GM12878 (cell line): ENCODE measurements around the gene IRF8. TPM values are rescaled to one million over a fixed set of nuclear protein-coding genes. Genes with fewer than 3 reads are reported as not detected.

Experiments used
- CEBPZ ChIP-seq: fragments of 150-350 bp; IDR thresholded peaks from 2 replicates; pipeline ENCODE4 v1.6.1; 2016; ENCODE audit warnings: low read depth, low read length
- DPF2 ChIP-seq: fragments of 450-650 bp; IDR thresholded peaks from 2 replicates; pipeline ENCODE4 v1.6.1; 2017; ENCODE audit warnings: mild to moderate bottlenecking
- HDGF ChIP-seq: fragments of 450-650 bp; IDR thresholded peaks from 2 replicates; pipeline ENCODE4 v1.6.1; 2016; ENCODE audit warnings: antibody characterized with exemption
- IKZF2 ChIP-seq, 2 experiments: fragments of 450-650 bp; IDR thresholded peaks; 2 replicates each; pipeline ENCODE4 v1.6.1; 2017; ENCODE audit warnings: mild to moderate bottlenecking in 2 of 2, moderate library complexity in 2 of 2
- IRF4 ChIP-seq: IDR thresholded peaks from 2 replicates; pipeline ENCODE4 v1.6.1; 2011; ENCODE audit warnings: low read depth, low read length
- NRF1 ChIP-seq: conservative IDR thresholded peaks from 2 replicates; pipeline ENCODE4 v1.6.1; 2011; ENCODE audit warnings: mild to moderate bottlenecking, low read depth, low read length, improper control_type of control experiment
- PKNOX1 ChIP-seq: fragments of 450-650 bp; IDR thresholded peaks from 2 replicates; pipeline ENCODE4 v1.6.1; 2016; ENCODE audit warnings: mild to moderate bottlenecking
- SPI1 ChIP-seq: IDR thresholded peaks from 2 replicates; pipeline ENCODE4 v1.6.1; 2011; ENCODE audit warnings: low read depth, mild to moderate bottlenecking, low read length, moderate library complexity, borderline replicate concordance; ENCODE audit not compliant: insufficient read depth
- SREBF2 ChIP-seq: IDR thresholded peaks from 2 replicates; pipeline ENCODE4 v1.6.1; 2012; ENCODE audit warnings: mild to moderate bottlenecking, low read length
- STAT3 ChIP-seq: IDR thresholded peaks from 2 replicates; pipeline ENCODE4 v1.6.1; 2011; ENCODE audit warnings: low read depth, low read length, improper control_type of control experiment
- YY1 ChIP-seq: IDR thresholded peaks from 2 replicates; pipeline ENCODE4 v1.6.1; 2011; ENCODE audit warnings: low read depth, mild to moderate bottlenecking, low read length
- polyA plus RNA-seq, 11 experiments: library from polyadenylated mRNA; depleted of rRNA in 4 of 11; unstranded in 6 of 11; stranded (reverse) in 5 of 11; fragments of >200 nt; fragmentation: Nextera tagmentation in 4 of 11; fragmentation: Illumina TruSeq in 1 of 11; extraction: Ambion mirVana in 4 of 11; extraction: Trizol in 1 of 11; gene quantifications; 1 replicate in 1 of 11; 2 replicates in 10 of 11; pipeline versions ENCODE4 v1.2.1 to v1.2.3, GENCODE V29; 2011 to 2016; ENCODE audit warnings: inconsistent platforms in 2 of 11, missing spikeins in 2 of 11, low read depth in 1 of 11
- total RNA-seq, 4 experiments: library from RNA; depleted of rRNA in 3 of 4; stranded (reverse); fragments of >200 nt in 3 of 4; fragmentation: Illumina TruSeq in 1 of 4; extraction: Trizol in 1 of 4; gene quantifications; 2 replicates each; pipeline versions ENCODE4 v1.2.1 to v1.2.3, GENCODE V29; 2013 to 2021

The IRF8 gene
- total and polyA plus RNA-seq, 10 of the 15 experiments (the other 5 are each of a cell fraction or from before 2014, with no cell fraction given) = 17.1 to 237 (median 172) TPM

- TF ChIP-seq STAT3 (0 out of 2 replicates have a peak, but pooled peaks have one; percentile 39), NRF1 (no peak), CEBPZ (no peak), HDGF (no peak), YY1 (peak; percentile 7; the same call in 1 of the 2 replicates), SREBF2 (no peak), PKNOX1 (no peak), SPI1 (peak; percentile 44; the same call in 1 of the 2 replicates), IRF4 (peak; percentile 73; the same call in 1 of the 2 replicates), DPF2 (peak; percentile 72; the same call in 1 of the 2 replicates), IKZF2 (IDR thresholded peaks at IDR 0.05) (peak; percentile 75 to 83)
- TF ChIP-seq, all 136 proteins: peak for 35
Observed at GRCh38 chr16:85879975-85880831, 18.8 kb upstream of the IRF8 start (continued).
